OCI-M2 (cell line): ENCODE measurements around the gene LRRC25.

Experiments
- DNase-seq: peaks from one replicate; lab custom pipeline; 2025; ENCODE audit not compliant: unreplicated experiment; lab: John Stamatoyannopoulos, UW

LRRC25 gene

GRCh38 chr19:18424890-18425514 lies 27.6 kb upstream of the LRRC25 start:
- no peak for DNase-seq

GRCh38 chr19:18424122-18424889 lies 26.9 kb upstream of the LRRC25 start:
- DNase-seq = no peak

DNA sequence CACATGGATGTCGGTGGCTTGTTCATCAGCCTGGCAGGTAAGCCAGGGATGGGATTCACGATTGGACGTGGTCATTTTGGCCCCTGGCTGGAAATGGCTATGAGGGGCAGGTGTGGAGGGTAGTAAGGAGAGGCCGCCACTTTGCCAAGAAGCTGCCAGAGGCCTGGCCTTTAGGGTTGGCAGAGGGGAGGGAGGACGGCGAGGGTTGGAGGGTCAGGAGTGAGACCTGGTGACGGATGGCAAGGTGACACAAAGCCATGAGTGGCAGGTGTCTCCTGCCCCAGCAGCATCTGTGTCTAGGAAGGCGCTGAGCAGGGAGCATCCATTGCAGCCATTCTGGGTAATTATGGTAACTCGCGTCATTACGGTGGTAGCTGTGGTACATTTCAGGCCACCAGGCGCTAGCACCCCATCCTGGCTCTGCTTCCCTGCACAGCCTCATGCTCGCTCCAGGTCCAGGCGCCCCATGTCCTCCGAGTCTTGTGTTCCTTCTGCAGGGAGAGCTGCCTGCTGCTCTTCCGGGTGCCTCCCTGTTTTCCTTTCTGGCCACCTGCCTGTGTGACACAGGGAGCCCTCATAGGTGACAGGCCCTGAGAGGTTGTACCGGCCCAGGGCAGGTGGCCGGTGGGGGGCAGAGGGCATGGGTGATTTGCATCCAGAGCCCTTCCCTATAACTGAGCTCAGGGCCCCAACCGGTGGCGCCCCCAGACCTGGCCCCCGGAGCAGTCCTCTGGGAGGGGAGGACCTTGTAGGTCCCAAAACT lies 26.0 kb upstream of the LRRC25 start:
- DNase-seq = no peak

GRCh38 chr19:18422530-18423191 lies 25.2 kb upstream of the LRRC25 start:
- DNase-seq = no peak

- DNase-seq = no peak
Measured at GRCh38 chr19:18421371-18421959, 24.0 kb upstream of the LRRC25 start.

- DNase-seq = no peak
Measured at GRCh38 chr19:18420930-18421329, 23.5 kb upstream of the LRRC25 start.

DNA sequence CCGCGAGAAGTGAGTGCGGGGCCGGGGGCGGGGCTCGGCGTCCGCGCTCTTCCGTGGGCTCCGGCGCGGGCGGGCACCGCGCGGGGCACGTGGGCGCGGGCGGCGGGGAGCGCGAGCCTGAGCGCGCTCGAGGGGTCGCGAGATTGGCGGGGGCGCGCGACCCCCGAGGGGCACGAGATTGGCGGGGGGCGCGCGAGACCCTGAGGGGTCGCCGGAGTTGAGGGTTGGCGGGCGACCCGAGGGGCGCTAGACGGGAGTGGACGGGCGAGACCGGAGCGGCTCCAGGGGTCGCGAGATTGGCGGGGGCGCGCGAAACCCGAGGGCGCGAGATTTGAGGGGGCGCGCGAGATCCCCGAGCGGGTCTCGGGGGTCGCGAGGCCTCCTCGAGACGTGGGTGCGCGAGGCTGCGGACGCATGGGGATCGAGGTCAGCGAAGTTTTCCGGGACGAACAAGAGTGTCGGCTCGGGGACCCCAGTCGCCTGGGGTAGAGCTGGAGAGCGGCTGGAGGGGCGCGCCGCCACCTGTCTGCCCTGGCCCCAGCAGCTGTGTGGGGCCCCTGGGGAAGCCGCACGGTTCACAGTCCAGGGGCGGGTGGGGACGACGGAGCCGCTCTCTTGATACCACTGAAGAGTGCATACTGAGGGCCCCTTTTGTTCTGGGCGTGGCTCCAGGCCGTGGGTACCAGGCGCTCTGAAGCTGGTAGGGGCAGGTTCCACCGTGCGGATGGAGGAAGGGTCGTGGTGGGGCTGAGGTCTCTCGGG lies 22.5 kb upstream of the LRRC25 start:
- no peak for DNase-seq

DNA sequence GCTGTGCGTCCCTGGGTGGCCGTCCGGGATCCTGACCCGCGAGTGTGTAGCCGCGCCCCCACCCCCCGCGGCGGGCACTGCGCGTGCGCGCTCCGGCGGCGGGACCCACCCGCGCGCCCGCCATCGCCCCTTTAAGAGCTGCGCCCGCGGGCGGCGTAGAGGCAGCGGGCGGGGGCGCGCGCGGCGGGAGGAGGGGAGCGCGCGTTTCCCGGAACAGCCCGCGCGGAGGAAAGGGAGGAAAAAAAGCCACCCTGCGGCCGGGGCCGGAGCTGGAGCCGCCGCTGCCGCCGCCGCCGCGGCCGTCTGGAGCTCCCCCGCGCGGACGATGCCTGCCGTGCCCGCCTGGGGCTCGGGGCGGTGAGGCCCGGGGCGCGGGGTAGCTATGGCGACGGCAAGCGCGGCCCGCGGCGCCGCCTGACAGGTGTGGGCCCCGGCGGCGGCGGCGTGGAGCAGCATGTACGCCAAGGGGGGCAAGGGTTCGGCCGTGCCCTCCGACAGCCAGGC lies 21.8 kb upstream of the LRRC25 start, which contains the start of gene SSBP4:
Gene SSBP4 (plus strand): TSS at position 204 of the 504 bp plus-strand sequence. CDS start 251 bp downstream, at position 455.
- DNase-seq = no peak

DNA sequence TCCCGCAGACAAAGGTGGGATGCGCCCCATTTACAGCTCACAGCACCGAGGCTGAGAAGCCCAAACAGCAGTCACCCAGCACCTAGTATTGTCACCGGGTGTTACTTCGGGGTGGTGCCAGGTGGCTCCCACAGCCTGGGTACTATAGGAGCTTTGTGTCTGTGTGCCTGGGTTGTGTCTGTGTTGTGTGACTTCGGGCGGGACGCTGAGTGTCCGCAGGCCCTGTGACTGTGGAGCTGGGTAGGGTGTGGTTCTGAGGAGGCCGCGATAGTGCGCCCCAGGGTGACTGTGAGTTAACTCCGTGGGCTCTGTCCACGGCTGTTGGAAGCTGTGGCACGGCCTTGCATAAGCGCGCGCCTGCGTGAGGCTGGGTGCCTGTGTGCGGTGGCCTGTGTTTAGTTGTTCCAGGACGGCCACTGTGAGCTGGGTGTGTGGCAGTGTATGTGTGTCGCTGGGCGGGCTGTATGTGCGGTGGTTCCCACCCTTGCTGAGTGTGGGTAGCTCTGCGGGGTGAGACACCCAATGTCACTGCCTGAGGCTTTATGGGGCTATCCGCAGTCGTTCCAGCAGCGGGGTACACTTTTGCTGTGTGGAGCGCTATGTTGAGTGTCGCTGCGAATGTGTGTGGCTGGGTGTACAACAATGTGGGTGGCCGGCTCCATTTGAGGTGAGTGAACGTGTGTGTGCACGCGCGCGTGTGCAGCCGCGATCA lies 21.2 kb upstream of the LRRC25 start:
- no peak for DNase-seq

DNA sequence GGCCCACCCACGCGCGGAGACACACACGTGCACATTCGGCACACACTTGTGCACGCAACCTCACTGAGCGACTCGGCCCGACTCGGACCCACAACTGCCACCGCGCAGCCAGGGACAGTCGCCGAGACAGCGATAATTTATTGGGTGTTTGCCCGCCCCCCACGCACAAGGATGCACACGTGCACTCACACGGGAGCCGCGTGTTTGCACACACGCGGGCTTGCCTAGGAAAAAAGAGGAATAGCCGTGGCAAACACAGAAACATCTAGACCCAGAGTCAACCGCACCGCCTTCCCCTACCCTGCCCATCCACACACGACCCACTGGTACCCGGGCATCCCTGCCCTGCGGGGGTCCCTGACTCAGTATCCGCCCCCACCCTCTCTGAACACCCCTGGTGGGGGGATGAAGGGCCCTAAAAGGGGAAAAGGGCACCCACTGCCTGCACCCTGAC lies 20.6 kb upstream of the LRRC25 start:
- DNase-seq = no peak

GRCh38 chr19:18417250-18418028 lies 20.0 kb upstream of the LRRC25 start:
- peak; percentile 68 for DNase-seq

DNA sequence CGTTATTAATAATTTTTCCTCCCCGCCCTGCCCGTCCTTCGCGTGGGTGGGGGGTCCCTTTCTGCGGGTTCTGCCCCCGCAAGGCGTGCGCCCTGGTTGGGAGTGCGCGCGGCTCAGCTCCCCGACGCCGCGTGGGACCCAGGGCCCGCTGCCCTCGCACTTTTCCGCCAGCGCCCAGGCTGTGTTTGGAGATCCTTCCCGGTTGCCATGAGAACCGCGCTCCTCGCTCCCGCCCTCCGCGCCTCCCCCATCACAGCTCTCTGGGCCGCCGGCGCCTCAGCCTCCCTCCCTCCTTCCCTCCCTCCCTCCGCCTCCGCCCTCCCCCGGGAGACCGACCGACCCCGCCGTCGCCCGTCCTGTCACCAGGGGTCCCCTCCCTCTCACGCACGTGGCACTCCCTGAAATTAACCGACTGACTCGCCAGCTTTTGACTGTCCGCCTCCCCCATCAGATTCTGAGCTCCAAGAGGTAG lies 19.4 kb upstream of the LRRC25 start:
- no peak for DNase-seq

- no peak for DNase-seq
Measured at GRCh38 chr19:18415178-18415867, 17.9 kb upstream of the LRRC25 start.

DNA sequence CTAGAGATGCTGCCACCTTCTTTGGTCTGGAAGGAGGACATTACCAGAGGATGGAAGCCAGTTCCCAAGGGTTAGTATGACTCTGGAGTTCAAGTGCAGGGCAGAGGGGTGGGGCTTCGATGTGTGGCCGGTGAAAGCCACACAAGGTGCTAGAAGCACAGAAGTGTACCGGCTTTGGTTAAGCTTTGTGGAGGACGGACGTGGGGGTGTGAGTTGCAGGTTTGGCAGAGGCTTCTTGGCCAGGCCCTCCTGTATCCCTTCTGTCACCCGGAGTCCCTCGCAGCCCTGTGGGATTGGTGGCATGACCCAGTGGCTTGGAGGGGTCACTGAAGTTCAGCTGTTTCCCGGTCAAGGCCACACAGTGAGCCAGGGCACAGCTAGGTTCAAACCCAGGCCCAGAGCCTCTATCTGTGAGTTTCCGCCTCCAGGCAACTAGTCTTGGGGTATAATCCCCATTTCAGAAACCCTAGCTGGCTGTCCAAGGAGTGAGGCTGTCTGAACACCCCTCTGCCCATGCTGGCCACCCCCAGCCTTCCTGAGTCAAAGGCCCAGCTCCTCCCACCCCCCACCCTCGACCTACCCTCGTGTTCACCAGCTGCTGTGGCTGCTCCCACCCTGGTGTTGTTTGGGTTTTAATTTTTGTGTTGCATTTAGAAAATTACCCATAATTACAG lies 17.2 kb upstream of the LRRC25 start:
- DNase-seq = no peak

DNA sequence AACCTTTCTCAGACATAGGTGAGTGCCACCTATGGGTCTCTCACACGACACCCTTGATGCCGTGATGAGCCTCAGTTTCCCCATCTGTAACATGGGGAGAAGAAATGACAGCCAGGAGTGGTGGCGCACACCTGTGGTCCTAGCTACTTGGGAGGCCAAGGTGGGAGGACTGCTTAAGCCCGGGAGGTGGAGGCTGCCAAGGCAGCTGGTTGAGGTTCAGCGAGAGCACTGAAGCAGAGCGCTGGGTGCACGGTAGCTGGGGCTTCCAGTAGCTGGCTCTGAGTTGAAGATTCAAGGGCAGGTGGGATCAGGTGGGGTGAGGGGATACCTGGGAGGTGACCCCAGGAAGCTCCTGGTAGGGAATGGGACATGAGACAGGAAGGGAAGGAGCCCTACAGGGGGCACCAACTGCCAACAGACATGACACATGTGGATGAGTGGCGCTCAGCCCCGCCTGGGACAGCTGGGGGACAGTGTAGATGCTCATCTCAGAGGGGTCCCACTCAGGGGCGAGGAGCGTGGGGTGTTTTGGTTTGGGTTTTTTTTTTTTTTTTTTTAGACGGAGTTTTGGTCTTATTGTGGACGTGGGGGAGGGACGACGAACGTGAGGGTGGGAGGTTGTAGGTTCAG lies 15.3 kb upstream of the LRRC25 start:
- DNase-seq = no peak

- DNase-seq = no peak
Measured at GRCh38 chr19:18408053-18408476, 10.6 kb upstream of the LRRC25 start.

DNA sequence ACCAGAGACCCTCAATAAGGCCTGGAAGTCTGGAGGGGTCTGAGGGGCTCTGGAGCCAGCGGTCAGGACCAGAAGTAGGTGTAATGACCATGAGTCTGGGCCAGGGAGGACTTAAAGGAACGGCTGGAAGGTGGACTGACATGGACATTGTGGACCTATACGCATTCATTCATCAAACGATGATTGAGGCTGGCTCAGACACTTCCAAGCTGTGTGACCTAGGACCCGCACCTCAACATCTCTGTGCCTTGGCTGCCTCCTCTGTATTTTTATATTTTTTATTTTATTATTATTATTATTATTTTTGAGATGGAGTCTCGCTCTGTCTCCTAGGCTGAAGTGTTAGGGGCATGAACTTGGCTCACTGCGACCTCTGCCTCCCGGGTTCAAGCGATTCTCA lies 9.3 kb upstream of the LRRC25 start:
- no peak for DNase-seq
